ENCODE data around the gene PLS3.

DNA sequence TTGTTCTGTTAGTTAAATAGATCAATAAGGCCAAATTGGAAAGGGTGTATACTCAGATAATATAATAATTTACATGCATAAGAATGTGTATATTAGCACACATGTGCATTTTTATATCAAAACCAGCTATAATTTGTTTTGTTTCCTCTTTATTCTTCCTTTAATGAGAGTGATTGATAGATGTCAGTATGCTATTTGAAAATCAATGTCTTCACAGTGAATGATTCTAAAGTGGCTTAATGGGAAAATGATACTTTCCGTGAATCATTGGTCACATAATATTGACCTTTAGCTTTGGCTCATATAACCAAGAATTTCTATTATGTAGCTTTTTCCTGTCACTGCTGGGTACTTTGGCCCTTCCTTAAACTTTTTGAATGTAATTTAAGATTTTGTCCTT is 48.6 kb downstream of the PLS3 start:
- TF ChIP-seq POLR2AphosphoS5 (IDR thresholded peaks at IDR 0.05), result no peak
- TF ChIP-seq, protein P1, sequence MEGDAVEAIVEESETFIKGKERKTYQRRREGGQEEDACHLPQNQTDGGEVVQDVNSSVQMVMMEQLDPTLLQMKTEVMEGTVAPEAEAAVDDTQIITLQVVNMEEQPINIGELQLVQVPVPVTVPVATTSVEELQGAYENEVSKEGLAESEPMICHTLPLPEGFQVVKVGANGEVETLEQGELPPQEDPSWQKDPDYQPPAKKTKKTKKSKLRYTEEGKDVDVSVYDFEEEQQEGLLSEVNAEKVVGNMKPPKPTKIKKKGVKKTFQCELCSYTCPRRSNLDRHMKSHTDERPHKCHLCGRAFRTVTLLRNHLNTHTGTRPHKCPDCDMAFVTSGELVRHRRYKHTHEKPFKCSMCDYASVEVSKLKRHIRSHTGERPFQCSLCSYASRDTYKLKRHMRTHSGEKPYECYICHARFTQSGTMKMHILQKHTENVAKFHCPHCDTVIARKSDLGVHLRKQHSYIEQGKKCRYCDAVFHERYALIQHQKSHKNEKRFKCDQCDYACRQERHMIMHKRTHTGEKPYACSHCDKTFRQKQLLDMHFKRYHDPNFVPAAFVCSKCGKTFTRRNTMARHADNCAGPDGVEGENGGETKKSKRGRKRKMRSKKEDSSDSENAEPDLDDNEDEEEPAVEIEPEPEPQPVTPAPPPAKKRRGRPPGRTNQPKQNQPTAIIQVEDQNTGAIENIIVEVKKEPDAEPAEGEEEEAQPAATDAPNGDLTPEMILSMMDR (IDR thresholded peaks at IDR 0.05), result no peak

Data from breast epithelium (tissue), 3 donors.